ENCODE measurements around the gene GALP. TPM values are rescaled to one million over a fixed set of nuclear protein-coding genes. Genes with fewer than 3 reads are reported as not detected.

Gene GALP
- total and polyA plus RNA-seq, 2 donors (not counting 3 experiments of a cell fraction or from before 2014, with no cell fraction given), result not detected

DNA sequence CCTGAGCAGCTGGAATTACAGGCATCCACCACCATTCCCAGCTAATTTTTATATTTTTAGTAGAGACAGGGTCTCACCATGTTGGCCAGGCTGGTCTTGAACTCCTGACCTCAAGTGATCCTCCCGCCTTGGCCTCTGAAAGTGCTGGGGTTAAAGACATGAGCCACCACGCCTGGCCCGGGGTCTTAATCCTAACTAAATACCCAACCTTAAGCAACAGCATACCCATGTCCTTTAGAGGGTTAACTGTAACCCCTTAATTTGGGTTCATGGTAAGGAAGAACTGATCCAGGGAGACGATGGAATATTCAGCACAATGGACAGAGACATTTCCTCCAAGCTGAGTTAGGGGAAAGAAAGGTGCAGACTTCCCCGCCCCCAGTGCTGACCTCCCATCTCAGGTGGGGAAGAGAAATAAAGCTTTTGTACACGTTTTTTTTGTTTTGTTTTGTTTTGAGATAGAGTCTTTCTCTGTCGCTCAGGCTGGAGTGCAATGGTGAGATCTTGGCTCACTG is 8.7 kb upstream of the GALP start:
- ChIA-PET CTCF (interaction anchor here (1.7 to 13.9 kb wide), 4 partner anchors 13 to 166 kb away, joined by 9 to 328 read pairs (median 20); no protein-coding TSS in a partner anchor), POLR2A (no interaction called here)
- dilution Hi-C loops (cut with MboI; ENCODE audit: extremely low pct_ligation_motif_present, low sequenced_read_pairs), result no loop called here
- H3K36me3 ChIP-seq (ENCODE audit: control insufficient read depth in 2 of 2, extremely low read depth in 1 of 2, insufficient read depth in 2 of 2, low read length in 2 of 2), result no peaks in the 10 kb centered on the region
- intact Hi-C loops (cut with micrococcal nuclease), result no loop called here
- no peaks in the 10 kb centered on the region for H3K9me1 ChIP-seq (replicated peaks; ENCODE audit: control insufficient read depth, extremely low read depth, insufficient read depth, low read length)
- no peak overlapping the region for H2AFZ ChIP-seq (ENCODE audit: low read depth, low read length)
- TF ChIP-seq MYC (IDR thresholded peaks at IDR 0.05; ENCODE audit: low read depth, low read length), result no peak
- TF ChIP-seq, protein P1, sequence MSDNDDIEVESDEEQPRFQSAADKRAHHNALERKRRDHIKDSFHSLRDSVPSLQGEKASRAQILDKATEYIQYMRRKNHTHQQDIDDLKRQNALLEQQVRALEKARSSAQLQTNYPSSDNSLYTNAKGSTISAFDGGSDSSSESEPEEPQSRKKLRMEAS (IDR thresholded peaks at IDR 0.05; ENCODE audit: insufficient read depth, insufficient read length), result no peak
- no peak for TF ChIP-seq GATA2 (IDR thresholded peaks at IDR 0.05; ENCODE audit: insufficient read depth, insufficient read length, low read depth, low read length)
- TF ChIP-seq JUN (IDR thresholded peaks at IDR 0.05; ENCODE audit: borderline replicate concordance, insufficient read depth, insufficient read length, low read depth), result no peak
- no peak for TF ChIP-seq POLR2A (IDR thresholded peaks at IDR 0.05; ENCODE audit: low read depth, low read length)
- no peak for TF ChIP-seq FOS (IDR thresholded peaks at IDR 0.05; ENCODE audit: borderline replicate concordance, insufficient read depth, low read length)
- TF ChIP-seq POLR2AphosphoS5 (IDR thresholded peaks at IDR 0.05; ENCODE audit: insufficient read depth, low read depth, low read length), result no peak
- TF ChIP-seq, protein P2, sequence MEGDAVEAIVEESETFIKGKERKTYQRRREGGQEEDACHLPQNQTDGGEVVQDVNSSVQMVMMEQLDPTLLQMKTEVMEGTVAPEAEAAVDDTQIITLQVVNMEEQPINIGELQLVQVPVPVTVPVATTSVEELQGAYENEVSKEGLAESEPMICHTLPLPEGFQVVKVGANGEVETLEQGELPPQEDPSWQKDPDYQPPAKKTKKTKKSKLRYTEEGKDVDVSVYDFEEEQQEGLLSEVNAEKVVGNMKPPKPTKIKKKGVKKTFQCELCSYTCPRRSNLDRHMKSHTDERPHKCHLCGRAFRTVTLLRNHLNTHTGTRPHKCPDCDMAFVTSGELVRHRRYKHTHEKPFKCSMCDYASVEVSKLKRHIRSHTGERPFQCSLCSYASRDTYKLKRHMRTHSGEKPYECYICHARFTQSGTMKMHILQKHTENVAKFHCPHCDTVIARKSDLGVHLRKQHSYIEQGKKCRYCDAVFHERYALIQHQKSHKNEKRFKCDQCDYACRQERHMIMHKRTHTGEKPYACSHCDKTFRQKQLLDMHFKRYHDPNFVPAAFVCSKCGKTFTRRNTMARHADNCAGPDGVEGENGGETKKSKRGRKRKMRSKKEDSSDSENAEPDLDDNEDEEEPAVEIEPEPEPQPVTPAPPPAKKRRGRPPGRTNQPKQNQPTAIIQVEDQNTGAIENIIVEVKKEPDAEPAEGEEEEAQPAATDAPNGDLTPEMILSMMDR (IDR thresholded peaks at IDR 0.05; ENCODE audit: extremely low read depth in 1 of 2, insufficient read depth in 1 of 2, low read depth in 1 of 2, low read length in 2 of 2), result no peak
- no peak for TF ChIP-seq EZH2 (IDR thresholded peaks at IDR 0.05; ENCODE audit: borderline replicate concordance, low read depth, low read length, severe bottlenecking)
- no TSS peak for BruUV-seq (replicated peaks)
- no peaks in the 10 kb centered on the region for H4K20me1 ChIP-seq (replicated peaks; ENCODE audit: control insufficient read depth, extremely low read depth, insufficient read depth, low read length)
- H3K9ac ChIP-seq (replicated peaks; ENCODE audit: extremely low read depth, insufficient read depth, low read length), result no peak overlapping the region
- H3K4me3 ChIP-seq (replicated peaks in 1 of 3; ENCODE audit: insufficient read depth in 1 of 3, low read depth in 1 of 3, low read length in 3 of 3), result no peak overlapping the region
- FAIRE-seq (no peak), DNase-seq (ENCODE audit: low read depth, low spot score) (no peak)
- H3K4me2 ChIP-seq (ENCODE audit: insufficient read depth, low read length), result no peak overlapping the region
- no peaks in the 10 kb centered on the region for H3K9me3 ChIP-seq (replicated peaks; ENCODE audit: control insufficient read depth, insufficient read depth, low read length)
- no peak overlapping the region for H3K27ac ChIP-seq (ENCODE audit: insufficient read depth, low read depth, low read length)
- peaks cover 5% of the 10 kb centered on the region for H3K4me1 ChIP-seq (ENCODE audit: control insufficient read depth, extremely low read depth, insufficient read depth, low read length)
- no peaks in the 10 kb centered on the region for H3K79me2 ChIP-seq (ENCODE audit: control insufficient read depth, insufficient read depth, low read length)
- H3K27me3 ChIP-seq (ENCODE audit: control insufficient read depth in 2 of 2, insufficient read depth in 2 of 2, low read length in 2 of 2), result no peaks in the 10 kb centered on the region
